Medulla oblongata (tissue), 1 donor: ENCODE results near the gene PKNOX1.
A peak's percentile ranks its signal among the peaks of the same experiment; 100 is the strongest.
"Not testable (repeated sequence)": the region's sequence is repeated elsewhere in the genome, so short reads cannot be mapped to it uniquely, and the experiment has no call there.

Source experiments
- DNase-seq: peaks from one replicate; pipeline ENCODE4 v3.0.0-alpha.2; 2015; ENCODE audit errors: extremely low spot score

Gene PKNOX1

GRCh38 chr21:42986125-42986783 is 11.9 kb downstream of the PKNOX1 start:
- no peak for DNase-seq

- no peak for DNase-seq
Measured at GRCh38 chr21:42988236-42988965, 14.0 kb downstream of the PKNOX1 start.

- DNase-seq: not testable (repeated sequence)
Measured at GRCh38 chr21:42989370-42989769, 15.0 kb downstream of the PKNOX1 start.

DNA sequence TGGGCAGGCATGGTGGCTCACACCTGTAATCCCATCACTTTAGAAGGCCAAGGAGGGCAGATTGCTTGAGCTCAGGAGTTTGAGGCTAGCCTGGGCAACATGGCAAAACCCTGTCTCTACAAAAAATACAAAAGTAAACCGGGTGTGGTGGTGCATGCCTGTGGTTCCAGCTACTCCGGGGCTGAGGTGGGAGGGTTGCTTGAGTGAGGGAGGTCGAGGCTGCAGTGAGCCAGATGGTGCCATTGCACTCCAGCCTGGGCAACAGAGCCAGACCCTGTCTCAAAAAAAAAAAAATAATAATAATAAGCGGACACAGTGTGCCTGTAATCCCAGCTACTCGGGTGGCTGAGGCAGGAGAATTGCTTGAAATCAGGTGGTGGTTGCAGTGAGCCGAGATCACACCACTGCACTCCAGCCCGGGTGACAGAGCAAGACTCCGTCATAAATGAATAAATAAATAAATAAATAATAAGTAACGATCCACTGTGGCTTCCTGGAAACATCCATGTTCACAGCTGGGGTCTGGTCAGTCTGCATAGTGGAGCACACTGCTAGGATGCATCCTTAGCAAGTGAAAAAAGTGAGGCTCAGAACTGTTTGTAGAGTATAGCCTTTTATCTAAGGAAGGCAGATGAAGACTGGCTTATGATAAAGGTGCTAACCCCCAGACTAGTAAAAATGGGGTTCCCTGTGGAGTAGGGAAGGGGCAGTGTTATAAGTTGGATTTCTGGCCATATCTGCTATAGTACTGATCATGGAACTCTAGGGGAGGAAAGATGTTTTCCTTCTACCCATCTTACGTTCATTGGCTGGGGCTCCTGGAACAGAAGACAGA is 15.7 kb downstream of the PKNOX1 start:
- DNase-seq: no peak

DNA sequence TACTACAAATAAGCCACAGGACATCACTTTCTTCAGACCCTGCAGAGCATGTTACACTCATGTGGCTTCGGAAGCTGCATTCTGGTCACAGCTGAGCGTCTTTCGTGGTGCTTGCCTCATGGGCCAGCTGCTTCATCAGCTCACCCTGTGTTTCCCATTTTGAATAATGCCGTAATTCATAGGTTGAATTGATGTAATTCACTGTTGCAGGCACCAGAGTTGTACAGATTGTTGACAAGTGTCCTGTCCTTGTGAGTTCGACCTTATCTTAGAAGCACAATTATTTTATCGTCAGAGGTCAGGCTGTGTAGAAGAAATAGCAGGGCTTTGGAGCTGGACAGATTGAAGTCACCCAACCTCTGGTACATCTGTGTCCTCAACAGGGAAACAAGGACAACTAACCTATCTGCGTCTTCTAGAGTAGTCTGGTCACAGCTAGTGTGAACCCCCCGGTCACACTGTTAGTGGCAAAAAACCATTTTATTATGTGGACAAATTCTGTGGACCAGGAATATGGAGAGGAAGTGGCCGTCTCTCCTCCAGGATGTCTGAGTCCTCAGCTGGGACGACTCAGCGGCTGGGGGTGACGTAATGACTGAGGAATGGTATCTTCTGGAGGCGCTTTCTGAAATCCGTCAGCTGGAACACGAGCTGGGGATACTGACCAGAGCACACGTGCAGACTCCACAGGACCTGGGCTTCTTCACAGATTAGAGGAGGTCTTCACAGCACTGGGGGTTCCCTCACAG is 17.8 kb downstream of the PKNOX1 start:
- DNase-seq: no peak

DNA sequence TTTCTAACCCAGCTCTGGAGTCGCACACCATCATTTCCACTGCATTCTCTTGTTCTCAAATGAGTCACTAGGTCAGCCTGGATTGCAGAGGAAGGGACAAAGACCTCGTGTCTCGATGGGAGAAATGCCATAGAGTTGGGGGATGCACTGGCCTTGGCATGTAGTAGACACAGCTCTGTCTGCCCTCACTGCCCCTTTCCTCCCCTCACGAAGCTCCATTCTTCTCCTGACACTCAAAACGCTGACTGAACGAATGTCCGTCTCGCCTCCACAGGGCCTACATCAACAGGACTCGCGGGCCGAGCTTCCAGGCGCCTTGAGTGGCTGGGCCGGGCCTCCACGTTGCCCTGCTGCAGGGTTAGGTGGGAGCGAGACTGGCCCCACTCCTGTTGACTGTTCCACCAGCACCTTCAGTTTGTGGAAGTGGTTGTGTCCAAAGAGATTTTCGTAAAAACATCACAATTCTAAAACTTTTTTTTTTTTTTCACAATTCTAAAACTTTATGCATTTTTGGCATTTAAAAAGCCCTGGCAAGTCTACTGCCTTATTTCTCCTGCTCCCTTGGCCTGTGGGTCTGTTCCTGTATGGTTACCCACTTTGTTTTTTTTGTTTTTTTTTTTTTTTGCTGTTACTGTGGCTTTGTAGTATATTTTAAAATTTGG is 18.8 kb downstream of the PKNOX1 start:
- DNase-seq: no peak

DNA sequence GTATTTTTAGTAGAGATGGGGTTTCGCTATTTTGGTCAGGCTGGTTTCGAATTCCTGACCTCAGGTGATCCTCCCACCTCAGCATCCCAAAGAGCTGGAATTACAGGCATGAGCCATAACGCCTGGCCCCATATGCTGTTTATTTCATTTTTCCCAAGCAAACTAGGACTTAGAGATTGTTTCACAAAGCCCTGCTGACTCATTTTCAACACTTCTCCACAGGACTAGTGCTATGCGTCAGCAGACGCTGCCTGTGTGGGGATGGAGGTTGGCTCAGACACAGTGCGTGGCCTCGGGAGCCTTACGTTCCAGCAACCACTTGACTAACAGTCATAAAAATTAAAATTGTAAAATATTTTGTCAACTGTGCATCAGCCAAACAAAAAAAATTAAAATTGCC is 22.7 kb downstream of the PKNOX1 start:
- DNase-seq: no peak

DNA sequence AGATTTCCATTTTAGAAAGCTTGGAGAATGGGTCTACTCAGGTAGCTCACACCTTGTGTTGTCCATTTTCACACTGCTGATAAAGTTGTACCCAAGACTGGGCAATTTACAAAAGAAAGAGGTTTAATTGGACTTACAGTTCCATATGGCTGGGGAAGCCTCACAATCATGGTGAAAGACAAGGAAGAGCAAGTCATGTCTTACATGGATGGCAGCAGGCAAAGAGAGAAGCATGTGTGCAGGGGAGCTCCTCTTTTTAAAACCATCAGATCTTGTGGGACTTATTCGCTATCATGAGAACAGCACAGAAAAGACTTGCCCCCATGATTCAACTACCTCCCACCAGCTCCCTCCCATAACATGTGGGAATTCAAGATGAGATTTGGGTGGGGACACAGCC is 23.6 kb downstream of the PKNOX1 start:
- not testable (repeated sequence) for DNase-seq

- not testable (repeated sequence) for DNase-seq
Measured at GRCh38 chr21:42999152-42999551, 24.8 kb downstream of the PKNOX1 start.

- not testable (repeated sequence) for DNase-seq
Measured at GRCh38 chr21:43000041-43000440, 25.7 kb downstream of the PKNOX1 start.

GRCh38 chr21:43001316-43001715 is 27.0 kb downstream of the PKNOX1 start:
- peak; percentile 46 for DNase-seq

- DNase-seq: no peak
Measured at GRCh38 chr21:43004926-43005325, 30.6 kb downstream of the PKNOX1 start.

- no peak for DNase-seq
Measured at GRCh38 chr21:43005635-43006034, 31.3 kb downstream of the PKNOX1 start.

- not testable (repeated sequence) for DNase-seq
Measured at GRCh38 chr21:43006051-43006873, 31.9 kb downstream of the PKNOX1 start.

GRCh38 chr21:43006874-43007208 is 32.5 kb downstream of the PKNOX1 start:
- no peak for DNase-seq

GRCh38 chr21:43012596-43012995 is 38.2 kb downstream of the PKNOX1 start:
- DNase-seq: no peak

GRCh38 chr21:43015906-43016540 is 41.7 kb downstream of the PKNOX1 start:
- DNase-seq: no peak

DNA sequence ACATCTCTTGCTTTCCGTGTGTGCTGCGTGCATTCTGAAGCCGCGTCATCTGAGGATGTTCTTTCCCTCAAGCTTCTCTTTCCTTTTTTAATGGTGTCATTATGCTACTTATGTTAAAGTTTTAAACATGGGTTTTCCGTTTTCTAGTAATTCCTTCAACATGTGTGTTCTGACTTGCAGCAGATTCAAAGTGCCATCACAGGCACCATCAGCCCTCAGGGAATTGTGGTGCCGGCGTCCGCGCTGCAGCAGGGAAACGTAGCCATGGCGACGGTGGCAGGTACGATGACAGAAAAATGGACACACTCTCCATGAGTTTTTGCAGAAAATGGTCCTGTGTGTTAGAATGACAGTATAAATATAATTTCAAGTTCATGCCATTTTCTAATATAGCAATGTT is 42.4 kb downstream of the PKNOX1 start:
- no peak for DNase-seq

DNA sequence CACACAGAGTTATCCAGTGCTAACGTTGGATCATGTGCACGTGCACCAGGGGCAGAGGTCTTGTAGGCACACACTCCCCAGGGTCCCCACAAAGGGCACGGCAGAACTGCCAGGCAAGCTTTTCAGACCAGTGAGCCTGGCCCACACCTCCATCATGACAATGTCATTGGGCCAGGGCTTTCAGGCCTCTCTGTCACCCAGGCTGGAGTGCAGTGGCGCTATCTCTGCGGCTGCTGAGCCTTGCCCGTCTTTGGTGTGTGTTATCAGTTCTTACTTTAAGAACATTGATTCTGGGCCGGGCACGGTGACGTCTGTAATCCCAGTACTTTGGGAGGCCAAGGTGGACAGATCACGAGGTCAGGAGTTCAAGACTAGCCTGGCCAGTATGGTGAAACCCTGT is 44.2 kb downstream of the PKNOX1 start:
- DNase-seq: no peak

GRCh38 chr21:43020177-43020576 is 45.8 kb downstream of the PKNOX1 start:
- no peak for DNase-seq
